A549 (cell line): ENCODE results near the gene ARHGAP25. TPM values are rescaled to one million over a fixed set of nuclear protein-coding genes. Genes with fewer than 3 reads are reported as not detected.

Experiments
- ATAC-seq, 2 experiments: fragments of 200-7000 bp in 1 of 2; fragments of >200 bp in 1 of 2; cut with Nextera tagmentation in 1 of 2; cut with Tn5 transposase in 1 of 2; 3 replicates each; pipeline versions ENCODE4 v1.8.0 to v1.9.1; 2018 to 2020; ENCODE audit warnings: mild to moderate bottlenecking in 1 of 2, moderate library complexity in 1 of 2
- CTCF ChIA-PET: fragments of 300-600 bp; sonication (Branson Sonifier 250); formaldehyde crosslinking; extraction: SDS; loops from one replicate; lab custom pipeline; 2021; ENCODE audit warnings: antibody characterized with exemption, inconsistent platforms; lab: Yijun Ruan, JAX
- POLR2A ChIA-PET: fragments of 350-600 bp; formaldehyde crosslinking; extraction: SDS; loops from one replicate; lab custom pipeline; 2021; ENCODE audit warnings: antibody characterized with exemption, inconsistent platforms; lab: Yijun Ruan, JAX
- DNase-seq, 2 experiments: peaks; one replicate each; pipeline versions ENCODE4 v3.0.0 to v3.0.0-alpha.2; 2011 to 2016; ENCODE audit warnings: low read depth in 1 of 2, low spot score in 1 of 2
- FAIRE-seq: peaks from 2 replicates; lab custom pipeline; 2011; peaks lifted over from hg19 to GRCh38; lab: Jason Lieb, UNC
- H3K27ac ChIP-seq, 2 experiments: fragments of >200 bp; sonication (Bioruptor Twin); formaldehyde crosslinking; 3 replicates each; pipeline ENCODE4 v1.5.1; 2016 to 2017
- H3K4me1 ChIP-seq: fragments of >200 bp; sonication (Bioruptor Twin); formaldehyde crosslinking; 3 replicates; pipeline ENCODE4 v1.6.1; 2016
- H3K4me2 ChIP-seq: fragments of >200 bp; sonication (Bioruptor Twin); formaldehyde crosslinking; 3 replicates; pipeline ENCODE4 v1.6.1; 2016
- H3K4me3 ChIP-seq: fragments of >200 bp; sonication (Bioruptor Twin); formaldehyde crosslinking; 3 replicates; pipeline ENCODE4 v1.5.1; 2016
- H3K9me3 ChIP-seq: fragments of >200 bp; sonication (Bioruptor Twin); formaldehyde crosslinking; 3 replicates; pipeline ENCODE4 v1.6.1; 2016
- BHLHE40 ChIP-seq: IDR thresholded peaks from 2 replicates; pipeline ENCODE4 v1.6.1; 2012; ENCODE audit warnings: low read depth, low read length, inconsistent platforms
- CBX2 ChIP-seq: fragments of 200-600 bp; sonication (generic); IDR thresholded peaks from 2 replicates; pipeline ENCODE4 v1.6.1; 2016; ENCODE audit warnings: low read depth, mild to moderate bottlenecking, borderline replicate concordance
- CHD4 ChIP-seq: fragments of 200-600 bp; sonication (generic); IDR thresholded peaks from 2 replicates; pipeline ENCODE4 v1.6.1; 2016; ENCODE audit warnings: antibody characterized with exemption, mild to moderate bottlenecking, borderline replicate concordance
- CTCF ChIP-seq: fragments of >200 bp; sonication (Bioruptor Twin); formaldehyde crosslinking; IDR thresholded peaks from 3 replicates; pipeline ENCODE4 v1.5.1; 2016
- E2F6 ChIP-seq: IDR thresholded peaks from 2 replicates; pipeline ENCODE4 v1.6.1; 2012; ENCODE audit warnings: low read depth, borderline replicate concordance
- EHF ChIP-seq: fragments of 250-450 bp; sonication (Bioruptor Pico); IDR thresholded peaks from 2 replicates; pipeline ENCODE4 v1.5.0; 2020; ENCODE audit warnings: mild to moderate bottlenecking
- EP300 ChIP-seq, 2 experiments: fragments of >200 bp; sonication (Bioruptor Twin); formaldehyde crosslinking; IDR thresholded peaks; 2 replicates in 1 of 2; 3 replicates in 1 of 2; pipeline ENCODE4 v1.6.1; 2016 to 2017
- FOSB ChIP-seq: fragments of 250-450 bp; sonication (Bioruptor Pico); IDR thresholded peaks from 2 replicates; pipeline ENCODE4 v1.5.0; 2020; ENCODE audit warnings: mild to moderate bottlenecking, moderate library complexity
- FOSL2 ChIP-seq, 2 experiments: fragments of 450-650 bp in 1 of 2; fragments of >200 bp in 1 of 2; sonication (Bioruptor Twin) in 1 of 2; formaldehyde crosslinking; IDR thresholded peaks; 2 replicates each; pipeline versions ENCODE4 v1.5.0 to v1.6.1; 2016 to 2020; ENCODE audit warnings: mild to moderate bottlenecking in 1 of 2, moderate library complexity in 1 of 2
- FOXS1 ChIP-seq: fragments of 250-450 bp; sonication (Bioruptor Pico); IDR thresholded peaks from 2 replicates; pipeline ENCODE4 v1.5.0; 2020; ENCODE audit warnings: mild to moderate bottlenecking, moderate library complexity
- GATA3 ChIP-seq: IDR thresholded peaks from 2 replicates; pipeline ENCODE4 v1.6.1; 2012; ENCODE audit warnings: borderline replicate concordance
- HOXB13 ChIP-seq: fragments of 250-450 bp; sonication (Bioruptor Pico); IDR thresholded peaks from 2 replicates; pipeline ENCODE4 v1.5.0; 2020; ENCODE audit warnings: low read depth, mild to moderate bottlenecking, moderate library complexity
- KDM1A ChIP-seq: fragments of 200-600 bp; sonication (generic); IDR thresholded peaks from 2 replicates; pipeline ENCODE4 v1.6.1; 2016; ENCODE audit warnings: low read depth, mild to moderate bottlenecking
- NR3C1 ChIP-seq: fragments of >200 bp; sonication (Bioruptor Twin); formaldehyde crosslinking; IDR thresholded peaks from 3 replicates; pipeline ENCODE4 v1.6.1; 2017
- RAD21 ChIP-seq, 2 experiments: fragments of >200 bp in 1 of 2; sonication (Bioruptor Twin) in 1 of 2; formaldehyde crosslinking in 1 of 2; IDR thresholded peaks in 1 of 2; conservative IDR thresholded peaks in 1 of 2; 2 replicates in 1 of 2; 3 replicates in 1 of 2; pipeline ENCODE4 v1.6.1; 2012 to 2018; ENCODE audit warnings: inconsistent platforms in 1 of 2
- RCOR1 ChIP-seq: fragments of 150-350 bp; IDR thresholded peaks from 2 replicates; pipeline ENCODE4 v1.6.1; 2014; ENCODE audit warnings: antibody characterized with exemption, low read length, low read depth
- RFX5 ChIP-seq: fragments of 450-650 bp; IDR thresholded peaks from 2 replicates; pipeline ENCODE4 v1.7.1; 2014; ENCODE audit warnings: antibody characterized with exemption, mild to moderate bottlenecking, moderate library complexity
- RNF2 ChIP-seq: fragments of 200-600 bp; sonication (generic); IDR thresholded peaks from 2 replicates; pipeline ENCODE4 v1.6.1; 2016; ENCODE audit warnings: low read depth, mild to moderate bottlenecking, antibody characterized with exemption, moderate library complexity, borderline replicate concordance
- ZNF302 ChIP-seq: fragments of 250-450 bp; sonication (Bioruptor Pico); IDR thresholded peaks from 2 replicates; pipeline ENCODE4 v1.9.0; 2021; ENCODE audit warnings: inconsistent platforms, mild to moderate bottlenecking, moderate library complexity
- WGBS: methylation state at CpG from one replicate; pipeline ENCODE4 v1.1.6; 2017; ENCODE audit errors: missing lambda C conversion rate; 5-methylcytosine and 5-hydroxymethylcytosine counted together
- polyA plus RNA-seq, 4 experiments: library from polyadenylated mRNA; depleted of rRNA in 3 of 4; stranded (reverse); fragments of >200 nt; fragmentation: RNase III in 1 of 4; extraction: RNeasy Plus Mini Kit Qiagen cat#74134 plus additional on column Dnase treatment in 1 of 4; gene quantifications; 2 replicates in 3 of 4; 3 replicates in 1 of 4; pipeline ENCODE4 v1.2.3, GENCODE V29; 2011 to 2017
- TF ChIP-seq, protein P1 (sequence below): IDR thresholded peaks from 2 replicates; pipeline ENCODE4 v1.6.1; 2012

ARHGAP25 gene
- polyA plus RNA-seq, 2 of the 4 experiments (the other 2 are of a cell fraction), result 0.50 to 2.4 TPM

- Histone ChIP-seq H3K9me3 (no peaks in the 10 kb centered on the region), H3K4me2 (no peak overlapping the region), H3K27ac (no peak overlapping the region), H3K4me3 (no peak overlapping the region), H3K4me1 (0 out of 3 replicates have a peak, but pooled peaks cover 8% of the 10 kb centered on the region)
- no peak for FAIRE-seq
- DNase-seq, result no peak
- TF ChIP-seq NR3C1 (no peak), EP300 (IDR thresholded peaks at IDR 0.05) (no peak), FOXS1 (no peak), BHLHE40 (no peak), RFX5 (no peak)
- ATAC-seq, result no peak
- CTCF ChIA-PET, result interaction anchor here (0.6 kb wide), 1 partner anchor 151 kb away, joined by 3 read pairs; no protein-coding TSS in a partner anchor
- WGBS, result 45% methylated on average over 2 of the region's 2 CpGs
- POLR2A ChIA-PET, result no interaction called here
Measured at GRCh38 chr2:68811364-68811763, 76.8 kb downstream of the ARHGAP25 start.

- no peak overlapping the region for H3K4me3 ChIP-seq
- no peak for FAIRE-seq
- H3K9me3 ChIP-seq, result no peaks in the 10 kb centered on the region
- 54% methylated on average over 6 of the region's 6 CpGs for WGBS
- ATAC-seq, result 0 out of 6 replicates have a peak, but pooled peaks of 1 of the 2 experiments have one; percentile 23
- DNase-seq, result no peak
- H3K4me1 ChIP-seq, result 0 out of 3 replicates have a peak, but pooled peaks cover 8% of the 10 kb centered on the region
- ChIA-PET CTCF (no interaction called here), POLR2A (no interaction called here)
- H3K4me2 ChIP-seq, result no peak overlapping the region
- no peak overlapping the region for H3K27ac ChIP-seq
- no peak for TF ChIP-seq GATA3
- TF ChIP-seq CBX2, result no peak
- no peak for TF ChIP-seq RAD21 (conservative IDR thresholded peaks at IDR 0.05 in 1 of 2, IDR thresholded peaks at IDR 0.05 in 1 of 2)
- no peak for TF ChIP-seq HOXB13
- no peak for TF ChIP-seq CTCF
- TF ChIP-seq RNF2, result no peak
- TF ChIP-seq, protein P1, sequence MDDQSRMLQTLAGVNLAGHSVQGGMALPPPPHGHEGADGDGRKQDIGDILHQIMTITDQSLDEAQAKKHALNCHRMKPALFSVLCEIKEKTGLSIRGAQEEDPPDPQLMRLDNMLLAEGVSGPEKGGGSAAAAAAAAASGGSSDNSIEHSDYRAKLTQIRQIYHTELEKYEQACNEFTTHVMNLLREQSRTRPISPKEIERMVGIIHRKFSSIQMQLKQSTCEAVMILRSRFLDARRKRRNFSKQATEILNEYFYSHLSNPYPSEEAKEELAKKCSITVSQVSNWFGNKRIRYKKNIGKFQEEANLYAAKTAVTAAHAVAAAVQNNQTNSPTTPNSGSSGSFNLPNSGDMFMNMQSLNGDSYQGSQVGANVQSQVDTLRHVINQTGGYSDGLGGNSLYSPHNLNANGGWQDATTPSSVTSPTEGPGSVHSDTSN, result no peak
- no peak for TF ChIP-seq KDM1A
- no peak for TF ChIP-seq EP300 (IDR thresholded peaks at IDR 0.05)
- no peak for TF ChIP-seq RCOR1
- no peak for TF ChIP-seq EHF (CRISPR knock-in tag)
- TF ChIP-seq ZNF302 (CRISPR knock-in tag), result no peak
- TF ChIP-seq FOSL2 (IDR thresholded peaks at IDR 0.05), result no peak
- no peak for TF ChIP-seq FOSL2 (CRISPR knock-in tag; IDR thresholded peaks at IDR 0.05)
Measured at GRCh38 chr2:68812251-68812650, 77.6 kb downstream of the ARHGAP25 start.

DNA sequence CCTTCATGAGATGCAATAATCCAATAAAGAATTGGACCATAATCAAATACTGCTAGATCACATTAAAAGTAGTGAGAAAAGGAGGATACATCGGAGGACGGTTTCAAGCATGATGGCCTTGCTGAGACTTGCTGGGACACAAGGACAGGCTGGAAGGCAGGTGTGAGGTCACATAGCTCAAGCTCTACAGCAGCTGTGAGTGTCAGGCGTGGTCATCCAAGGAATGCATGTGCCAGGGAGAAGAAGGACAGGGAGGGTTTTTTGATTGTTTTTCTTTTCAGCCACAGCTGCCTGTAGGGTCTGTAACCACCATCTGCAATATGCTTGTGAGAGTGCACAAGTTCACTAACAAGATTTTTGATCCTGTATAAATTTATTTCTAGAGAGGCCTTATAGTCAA lies 79.0 kb downstream of the ARHGAP25 start:
- H3K27ac ChIP-seq, result no peak overlapping the region
- FAIRE-seq (no peak), ATAC-seq (no peak), DNase-seq (no peak)
- no peaks in the 10 kb centered on the region for H3K9me3 ChIP-seq
- TF ChIP-seq FOSB (CRISPR knock-in tag), result no peak
- no peak for TF ChIP-seq RFX5
- no peak for TF ChIP-seq E2F6
- TF ChIP-seq FOXS1, result no peak
- TF ChIP-seq CHD4, result no peak
- ChIA-PET CTCF (interaction anchor here (2.8 kb wide), 1 partner anchor 111 kb away, joined by 10 read pairs; no protein-coding TSS in a partner anchor), POLR2A (no interaction called here)
- 75% methylated on average over 3 of the region's 3 CpGs for WGBS
- H3K4me3 ChIP-seq, result no peak overlapping the region
- no peak overlapping the region for H3K4me2 ChIP-seq
- 0 out of 3 replicates have a peak, but pooled peaks cover 8% of the 10 kb centered on the region for H3K4me1 ChIP-seq
